Measurements from ENCODE around the gene SYNJ1.

The SYNJ1 gene

GRCh38 chr21:32587651-32588050 lies 140.2 kb downstream of the SYNJ1 start:
- H3K4me1 ChIP-seq (ENCODE audit: control insufficient read depth, insufficient read depth, low read length, poor library complexity, severe bottlenecking) = no peaks in the 10 kb centered on the region
- H3K27ac ChIP-seq (ENCODE audit: insufficient read depth, low read length, poor library complexity, severe bottlenecking) = no peak overlapping the region
- no peaks in the 10 kb centered on the region for H3K27me3 ChIP-seq (replicated peaks; ENCODE audit: control insufficient read depth, insufficient read depth, low read length, poor library complexity, severe bottlenecking)
- H3K4me3 ChIP-seq (ENCODE audit: insufficient read depth, low read depth, low read length, poor library complexity, severe bottlenecking) = no peak overlapping the region
- no peak for DNase-seq
- no peaks in the 10 kb centered on the region for H3K9me3 ChIP-seq (ENCODE audit: control insufficient read depth, low read length)
- no peaks in the 10 kb centered on the region for H3K36me3 ChIP-seq (ENCODE audit: control insufficient read depth, insufficient read depth, low read length)

GRCh38 chr21:32587120-32587519 lies 140.7 kb downstream of the SYNJ1 start:
- H3K4me1 ChIP-seq (ENCODE audit: control insufficient read depth, insufficient read depth, low read length, poor library complexity, severe bottlenecking) = no peaks in the 10 kb centered on the region
- no peaks in the 10 kb centered on the region for H3K9me3 ChIP-seq (ENCODE audit: control insufficient read depth, low read length)
- H3K4me3 ChIP-seq (ENCODE audit: insufficient read depth, low read depth, low read length, poor library complexity, severe bottlenecking) = no peak overlapping the region
- H3K27me3 ChIP-seq (replicated peaks; ENCODE audit: control insufficient read depth, insufficient read depth, low read length, poor library complexity, severe bottlenecking) = no peaks in the 10 kb centered on the region
- H3K27ac ChIP-seq (ENCODE audit: insufficient read depth, low read length, poor library complexity, severe bottlenecking) = no peak overlapping the region
- no peak for DNase-seq
- H3K36me3 ChIP-seq (ENCODE audit: control insufficient read depth, insufficient read depth, low read length) = no peaks in the 10 kb centered on the region

GRCh38 chr21:32585970-32586369 lies 141.8 kb downstream of the SYNJ1 start:
- no peak for DNase-seq
- Histone ChIP-seq H3K36me3 (ENCODE audit: control insufficient read depth, insufficient read depth, low read length) (no peaks in the 10 kb centered on the region), H3K9me3 (ENCODE audit: control insufficient read depth, low read length) (no peaks in the 10 kb centered on the region), H3K4me3 (ENCODE audit: insufficient read depth, low read depth, low read length, poor library complexity, severe bottlenecking) (no peak overlapping the region), H3K27me3 (replicated peaks; ENCODE audit: control insufficient read depth, insufficient read depth, low read length, poor library complexity, severe bottlenecking) (no peaks in the 10 kb centered on the region), H3K4me1 (ENCODE audit: control insufficient read depth, insufficient read depth, low read length, poor library complexity, severe bottlenecking) (no peaks in the 10 kb centered on the region), H3K27ac (ENCODE audit: insufficient read depth, low read length, poor library complexity, severe bottlenecking) (no peak overlapping the region)

DNA sequence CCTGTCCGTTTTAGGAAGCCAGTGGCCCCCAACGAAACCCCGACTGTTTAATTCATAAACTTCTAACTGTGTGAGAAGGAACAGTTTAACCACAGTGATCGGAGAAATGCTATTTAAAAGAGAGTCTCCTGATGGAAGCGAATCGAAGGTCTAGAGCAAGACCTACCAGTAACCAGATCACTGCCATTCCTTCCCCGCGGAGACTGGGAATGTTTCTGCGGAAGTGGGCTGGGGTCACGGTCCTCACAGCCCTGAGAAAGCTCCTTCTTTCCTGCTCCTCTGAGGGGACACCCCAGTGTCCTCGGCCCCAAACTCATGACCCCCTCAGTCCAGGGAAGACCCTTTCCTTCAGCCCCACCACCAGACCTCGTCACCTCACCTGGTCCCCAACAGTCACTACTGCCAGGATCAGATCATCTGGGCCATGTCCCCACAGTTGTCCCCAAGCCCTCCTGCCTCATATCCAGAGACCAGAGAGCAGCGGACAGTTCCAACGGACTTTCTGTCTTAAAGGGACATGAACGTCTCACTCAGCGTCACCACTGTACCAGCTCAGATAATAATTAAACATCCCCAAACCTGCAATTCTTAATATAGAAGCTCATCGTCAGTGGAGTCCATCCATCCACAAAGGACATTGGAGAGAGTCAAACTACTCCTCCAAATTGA lies 142.6 kb downstream of the SYNJ1 start, which contains the start of gene TCP10L:
TSS of gene TCP10L (minus strand) at position 482 of the 669 bp plus-strand sequence. CDS start 1,219 bp downstream, outside the sequence.
- Histone ChIP-seq H3K27ac (ENCODE audit: insufficient read depth, low read length, poor library complexity, severe bottlenecking) (no peak within 1 kb of the TSS), H3K27me3 (replicated peaks; ENCODE audit: control insufficient read depth, insufficient read depth, low read length, poor library complexity, severe bottlenecking) (no peaks in the 10 kb centered on the region), H3K9me3 (ENCODE audit: control insufficient read depth, low read length) (no peaks in the 10 kb centered on the region), H3K36me3 (ENCODE audit: control insufficient read depth, insufficient read depth, low read length) (no peaks in the 10 kb centered on the region), H3K4me1 (ENCODE audit: control insufficient read depth, insufficient read depth, low read length, poor library complexity, severe bottlenecking) (no peaks in the 10 kb centered on the region), H3K4me3 (ENCODE audit: insufficient read depth, low read depth, low read length, poor library complexity, severe bottlenecking) (no peak within 1 kb of the TSS)
- no peak for DNase-seq

- H3K36me3 ChIP-seq (ENCODE audit: control insufficient read depth, insufficient read depth, low read length) = no peaks in the 10 kb centered on the region
- no peaks in the 10 kb centered on the region for H3K4me1 ChIP-seq (ENCODE audit: control insufficient read depth, insufficient read depth, low read length, poor library complexity, severe bottlenecking)
- DNase-seq = no peak
- no peaks in the 10 kb centered on the region for H3K27me3 ChIP-seq (replicated peaks; ENCODE audit: control insufficient read depth, insufficient read depth, low read length, poor library complexity, severe bottlenecking)
- no peaks in the 10 kb centered on the region for H3K9me3 ChIP-seq (ENCODE audit: control insufficient read depth, low read length)
- H3K27ac ChIP-seq (ENCODE audit: insufficient read depth, low read length, poor library complexity, severe bottlenecking) = no peak overlapping the region
- H3K4me3 ChIP-seq (ENCODE audit: insufficient read depth, low read depth, low read length, poor library complexity, severe bottlenecking) = no peak overlapping the region
These were observed 143.3 kb downstream of the SYNJ1 start for GRCh38 chr21:32584472-32584871.

- no peak overlapping the region for H3K4me3 ChIP-seq (ENCODE audit: insufficient read depth, low read depth, low read length, poor library complexity, severe bottlenecking)
- no peak for DNase-seq
- H3K4me1 ChIP-seq (ENCODE audit: control insufficient read depth, insufficient read depth, low read length, poor library complexity, severe bottlenecking) = no peaks in the 10 kb centered on the region
- H3K27me3 ChIP-seq (replicated peaks; ENCODE audit: control insufficient read depth, insufficient read depth, low read length, poor library complexity, severe bottlenecking) = no peaks in the 10 kb centered on the region
- no peaks in the 10 kb centered on the region for H3K36me3 ChIP-seq (ENCODE audit: control insufficient read depth, insufficient read depth, low read length)
- no peak overlapping the region for H3K27ac ChIP-seq (ENCODE audit: insufficient read depth, low read length, poor library complexity, severe bottlenecking)
- no peaks in the 10 kb centered on the region for H3K9me3 ChIP-seq (ENCODE audit: control insufficient read depth, low read length)
These were observed 146.1 kb downstream of the SYNJ1 start for GRCh38 chr21:32581732-32582131.

- H3K9me3 ChIP-seq (ENCODE audit: control insufficient read depth, low read length) = no peaks in the 10 kb centered on the region
- no peak overlapping the region for H3K27ac ChIP-seq (ENCODE audit: insufficient read depth, low read length, poor library complexity, severe bottlenecking)
- no peak overlapping the region for H3K4me3 ChIP-seq (ENCODE audit: insufficient read depth, low read depth, low read length, poor library complexity, severe bottlenecking)
- H3K27me3 ChIP-seq (replicated peaks; ENCODE audit: control insufficient read depth, insufficient read depth, low read length, poor library complexity, severe bottlenecking) = no peaks in the 10 kb centered on the region
- no peaks in the 10 kb centered on the region for H3K4me1 ChIP-seq (ENCODE audit: control insufficient read depth, insufficient read depth, low read length, poor library complexity, severe bottlenecking)
- H3K36me3 ChIP-seq (ENCODE audit: control insufficient read depth, insufficient read depth, low read length) = no peaks in the 10 kb centered on the region
- DNase-seq = no peak
These were observed 146.9 kb downstream of the SYNJ1 start for GRCh38 chr21:32580949-32581348.
